H1 (cell line): ENCODE measurements around the gene RAD9A. TPM values are rescaled to one million over a fixed set of nuclear protein-coding genes. Genes with fewer than 3 reads are reported as not detected.
A peak's percentile ranks its signal among the peaks of the same experiment; 100 is the strongest.

Source experiments
- CTCF ChIA-PET: fragments of 300-600 bp; sonication (Branson Sonifier 250); formaldehyde crosslinking; loops from one replicate; lab custom pipeline; 2021; ENCODE audit not compliant: partially characterized antibody; lab: Charles Lee
- POLR2A ChIA-PET: fragments of 300-600 bp; sonication (Branson Sonifier 250); formaldehyde crosslinking; loops from one replicate; lab custom pipeline; 2021; ENCODE audit warnings: inconsistent platforms; ENCODE audit not compliant: partially characterized antibody; lab: Charles Lee
- DNase-seq, 2 experiments: peaks; one replicate each; pipeline versions ENCODE4 v3.0.0 to v3.0.0-alpha.2; 2010 to 2022; ENCODE audit warnings: low spot score in 2 of 2, low read depth in 1 of 2, mixed read lengths in 1 of 2
- FAIRE-seq: peaks from 2 replicates; lab custom pipeline; 2011; peaks lifted over from hg19 to GRCh38; lab: Jason Lieb, UNC
- H2AFZ ChIP-seq: 2 replicates; pipeline ENCODE4 v1.8.1; 2012; ENCODE audit warnings: low read length, inconsistent platforms
- H2AK5ac ChIP-seq: 2 replicates; pipeline ENCODE4 v1.6.1; 2013; ENCODE audit warnings: low read depth, low read length
- H2BK120ac ChIP-seq: replicated peaks from 2 replicates; pipeline ENCODE3; 2013; ENCODE audit warnings: low read depth, low read length, inconsistent platforms
- H2BK12ac ChIP-seq: 2 replicates; pipeline ENCODE4 v1.6.1; 2013; ENCODE audit warnings: low read depth, low read length
- H2BK15ac ChIP-seq: 2 replicates; pipeline ENCODE4 v1.6.1; 2013; ENCODE audit warnings: low read length
- H2BK20ac ChIP-seq: 2 replicates; pipeline ENCODE4 v1.6.1; 2013; ENCODE audit warnings: low read length
- H2BK5ac ChIP-seq: 2 replicates; pipeline ENCODE4 v1.6.1; 2013; ENCODE audit warnings: low read depth, low read length
- H3K14ac ChIP-seq: 2 replicates; pipeline ENCODE4 v1.6.1; 2013; ENCODE audit warnings: inconsistent platforms; ENCODE audit not compliant: insufficient read length
- H3K18ac ChIP-seq: 2 replicates; pipeline ENCODE4 v1.6.1; 2013; ENCODE audit warnings: low read length; ENCODE audit errors: extremely low read depth
- H3K23ac ChIP-seq: 2 replicates; pipeline ENCODE4 v1.6.1; 2013; ENCODE audit warnings: inconsistent platforms; ENCODE audit not compliant: insufficient read length
- H3K23me2 ChIP-seq: 2 replicates; pipeline ENCODE4 v1.6.1; 2013; ENCODE audit warnings: low read depth, low read length
- H3K27ac ChIP-seq: 2 replicates; pipeline ENCODE4 v1.6.1; 2011; ENCODE audit warnings: low read depth, low read length, inconsistent platforms
- H3K27me3 ChIP-seq, 4 experiments: replicated peaks in 1 of 4; 1 replicate in 1 of 4; 2 replicates in 3 of 4; pipeline versions ENCODE4 v1.6.1 to v1.8.1; 2011 to 2013; ENCODE audit warnings: low read length in 3 of 4, mild to moderate bottlenecking in 3 of 4, inconsistent platforms in 2 of 4, mixed read lengths in 2 of 4, moderate library complexity in 1 of 4; ENCODE audit not compliant: control insufficient read depth in 3 of 4, insufficient read depth in 3 of 4; ENCODE audit errors: extremely low read depth in 1 of 4
- H3K36me3 ChIP-seq, 4 experiments: 2 replicates each; pipeline versions ENCODE4 v1.6.1 to v1.8.1; 2011 to 2013; ENCODE audit warnings: mild to moderate bottlenecking in 4 of 4, low read length in 3 of 4, moderate library complexity in 2 of 4, control low read depth in 1 of 4, inconsistent platforms in 1 of 4; ENCODE audit not compliant: insufficient read depth in 4 of 4, control insufficient read depth in 2 of 4
- H3K4ac ChIP-seq: replicated peaks from 2 replicates; pipeline ENCODE3; 2013; ENCODE audit warnings: low read length, low read depth, mixed read lengths, inconsistent platforms; ENCODE audit not compliant: insufficient read length
- H3K4me1 ChIP-seq, 4 experiments: replicated peaks in 1 of 4; 1 replicate in 1 of 4; 2 replicates in 3 of 4; pipeline versions ENCODE4 v1.6.1 to v1.8.1; 2011 to 2013; ENCODE audit warnings: low read length in 3 of 4, inconsistent platforms in 2 of 4, mixed read lengths in 1 of 4; ENCODE audit not compliant: insufficient read depth in 4 of 4, control insufficient read depth in 3 of 4
- H3K4me2 ChIP-seq, 2 experiments: 2 replicates each; pipeline versions ENCODE4 v1.6.1 to v1.8.1; 2011 to 2013; ENCODE audit warnings: low read depth in 2 of 2, low read length in 2 of 2, control low read depth in 1 of 2, inconsistent platforms in 1 of 2, mild to moderate bottlenecking in 1 of 2; ENCODE audit not compliant: insufficient read depth in 1 of 2
- H3K4me3 ChIP-seq, 4 experiments: fragments of 200-600, 300-600 bp in 1 of 4; sonication (generic), shearing (Covaris generic), sonication (Bioruptor Twin) in 1 of 4; 2 replicates each; pipeline versions ENCODE4 v1.5.1 to v1.8.1; 2011 to 2016; ENCODE audit warnings: low read length in 4 of 4, low read depth in 3 of 4, control low read depth in 2 of 4, inconsistent platforms in 2 of 4, mild to moderate bottlenecking in 2 of 4, mixed read lengths in 1 of 4, moderate library complexity in 1 of 4; ENCODE audit not compliant: insufficient read depth in 2 of 4; ENCODE audit errors: extremely low read depth in 1 of 4
- H3K56ac ChIP-seq: replicated peaks from 2 replicates; pipeline ENCODE3; 2013; ENCODE audit warnings: low read depth, mild to moderate bottlenecking, mixed read lengths, low read length, inconsistent platforms; ENCODE audit not compliant: insufficient read length
- H3K79me1 ChIP-seq: 2 replicates; pipeline ENCODE4 v1.6.1; 2013; ENCODE audit warnings: low read depth, low read length, control low read depth
- H3K79me2 ChIP-seq, 2 experiments: 2 replicates each; pipeline versions ENCODE4 v1.6.1 to v1.8.1; 2012 to 2013; ENCODE audit warnings: low read length in 2 of 2, mild to moderate bottlenecking in 2 of 2, inconsistent platforms in 1 of 2; ENCODE audit not compliant: insufficient read depth in 2 of 2, control insufficient read depth in 1 of 2
- H3K9ac ChIP-seq, 4 experiments: replicated peaks in 1 of 4; 1 replicate in 1 of 4; 2 replicates in 3 of 4; pipeline versions ENCODE4 v1.6.1 to v1.8.1; 2011 to 2013; ENCODE audit warnings: low read depth in 3 of 4, low read length in 3 of 4, control low read depth in 2 of 4, mild to moderate bottlenecking in 2 of 4, moderate library complexity in 2 of 4, inconsistent platforms in 1 of 4; ENCODE audit errors: extremely low read depth in 1 of 4
- H3K9me3 ChIP-seq, 2 experiments: 2 replicates each; pipeline versions ENCODE4 v1.6.1 to v1.8.1; 2012 to 2013; ENCODE audit warnings: mild to moderate bottlenecking in 2 of 2, moderate library complexity in 2 of 2, control low read depth in 1 of 2, inconsistent platforms in 1 of 2, low read depth in 1 of 2, low read length in 1 of 2, mixed read lengths in 1 of 2; ENCODE audit not compliant: insufficient read depth in 2 of 2
- H4K20me1 ChIP-seq, 2 experiments: replicated peaks in 1 of 2; 2 replicates each; pipeline versions ENCODE3 to v1.8.1; 2011 to 2013; ENCODE audit warnings: inconsistent platforms in 2 of 2, low read length in 2 of 2, mild to moderate bottlenecking in 1 of 2; ENCODE audit not compliant: insufficient read depth in 2 of 2, control insufficient read depth in 1 of 2
- H4K5ac ChIP-seq: 2 replicates; pipeline ENCODE4 v1.6.1; 2013; ENCODE audit warnings: low read length, low read depth, mixed read lengths, inconsistent platforms; ENCODE audit not compliant: insufficient read length
- H4K8ac ChIP-seq: 2 replicates; pipeline ENCODE4 v1.8.0; 2013; ENCODE audit warnings: mild to moderate bottlenecking, moderate library complexity, low read length, inconsistent platforms; ENCODE audit not compliant: insufficient read depth; ENCODE audit errors: extremely low read depth
- H4K91ac ChIP-seq: replicated peaks from 2 replicates; pipeline ENCODE3; 2013; ENCODE audit warnings: low read length, mixed read lengths, inconsistent platforms; ENCODE audit not compliant: insufficient read length
- CBX5 ChIP-seq: fragments of 300-800, 300-1000 bp; sonication (generic); IDR thresholded peaks from 2 replicates; pipeline ENCODE4 v1.7.1; 2016; ENCODE audit warnings: antibody characterized with exemption, low read length, low read depth
- POLR2A ChIP-seq, 2 experiments: IDR thresholded peaks; 1 replicate in 1 of 2; 2 replicates in 1 of 2; pipeline ENCODE4 v1.6.1; 2011; ENCODE audit warnings: low read depth in 2 of 2, low read length in 2 of 2, mild to moderate bottlenecking in 2 of 2; ENCODE audit errors: control extremely low read depth in 1 of 2
- WGBS, 2 experiments: shearing (Covaris generic) in 1 of 2; methylation state at CpG; one replicate each; pipeline versions ENCODE4 v1.1.6 to v1.1.7; 2013 to 2015; ENCODE audit warnings: low lambda C conversion rate in 2 of 2, mixed read lengths in 2 of 2, inconsistent platforms in 1 of 2, low coverage in 1 of 2, missing lambda C conversion rate in 1 of 2; ENCODE audit not compliant: insufficient replicate concordance in 2 of 2, insufficient coverage in 1 of 2, insufficient read length in 1 of 2; ENCODE audit errors: extremely low coverage in 1 of 2, missing lambda C conversion rate in 1 of 2; 5-methylcytosine and 5-hydroxymethylcytosine counted together
- polyA plus RNA-seq, 7 experiments: library from polyadenylated mRNA; depleted of rRNA in 3 of 7; stranded (reverse) in 5 of 7; unstranded in 2 of 7; fragments of >200 nt in 5 of 7; fragments of 200-250 nt in 2 of 7; gene quantifications; 1 replicate in 5 of 7; 2 replicates in 1 of 7; 4 replicates in 1 of 7; pipeline versions ENCODE4 v1.2.1 to v1.2.3, GENCODE V29; 2011 to 2013; ENCODE audit warnings: missing spikeins in 2 of 7, mixed read lengths in 2 of 7
- total RNA-seq: library from RNA; stranded (reverse); fragmentation: NEBNext Ultra II Directional; extraction: Animal tissue kit (Norgen Biotek cat#: 25700); gene quantifications from 2 replicates; pipeline ENCODE4 v1.2.1, GENCODE V29; 2021

The RAD9A gene
- total and polyA plus RNA-seq, 2 of the 8 experiments (the other 6 are each of a cell fraction or from before 2014, with no cell fraction given): 22.2 to 25.5 TPM

GRCh38 chr11:67398661-67399563 is 7.1 kb downstream of the RAD9A start:
- H3K4me1 ChIP-seq: peaks cover 0 to 11% (median 4%) of the 10 kb centered on the region in 4 experiments; a peak in 5 of 7 replicates
- no peaks in the 10 kb centered on the region for H3K27me3 ChIP-seq
- H3K18ac ChIP-seq: no peak overlapping the region
- H3K23ac ChIP-seq: no peak overlapping the region
- H3K79me1 ChIP-seq: peaks cover 3% of the 10 kb centered on the region
- peaks cover 0 to 10% of the 10 kb centered on the region in 2 experiments; a peak in 2 of 4 replicates for H3K79me2 ChIP-seq
- H3K14ac ChIP-seq: no peak overlapping the region
- no peaks in the 10 kb centered on the region for H3K9me3 ChIP-seq
- POLR2A ChIA-PET: interaction anchor here (1.4 to 4.3 kb wide), 8 partner anchors 12 to 69 kb away, joined by 3 to 25 read pairs (median 6); partner anchors contain the start of genes CARNS1 and PTPRCAP
- H3K4me3 ChIP-seq: no peak overlapping the region
- H3K36me3 ChIP-seq: peaks cover 6 to 21% (median 18%) of the 10 kb centered on the region in 4 experiments; a peak in 6 of 8 replicates
- no peak overlapping the region for H2AK5ac ChIP-seq
- H2AFZ ChIP-seq: no peak overlapping the region
- H3K4me2 ChIP-seq: no peak overlapping the region
- no peak overlapping the region for H2BK20ac ChIP-seq
- TF ChIP-seq CBX5 (no peak), POLR2A (IDR thresholded peaks at IDR 0.05; ENCODE audit: control extremely low read depth in 1 of 2, low read depth in 2 of 2, low read length in 2 of 2) (peak in 1 of 2 experiments; percentile 10; a peak in 1 of 3 replicates)
- TF ChIP-seq, all 59 proteins: peak for 1
- Histone ChIP-seq H4K5ac (no peak overlapping the region), H2BK120ac (no peak overlapping the region), H3K56ac (no peak overlapping the region), H4K8ac (peak overlapping the region; percentile 46; the same call in 1 of the 2 replicates), H3K27ac (no peak overlapping the region), H2BK15ac (no peak overlapping the region), H3K23me2 (peaks cover 4% of the 10 kb centered on the region; the same call in 1 of the 2 replicates), H3K4ac (no peak overlapping the region), H4K20me1 (peaks cover 0 to 13% of the 10 kb centered on the region in 2 experiments), H2BK12ac (no peak overlapping the region), H4K91ac (peak overlapping the region; percentile 40), H3K9ac (no peak overlapping the region), H2BK5ac (peak overlapping the region; percentile 35; the same call in 1 of the 2 replicates)
- DNase-seq (no peak), FAIRE-seq (no peak)
- 93% methylated on average over 26 of the region's 31 CpGs; no CpG with 5 or more reads in 1 of the 2 experiments for WGBS, 2 experiments
- CTCF ChIA-PET: interaction anchor here (1.4 to 34.8 kb wide), 2 partner anchors 25 to 41 kb away, joined by 3 to 1305 read pairs; partner anchors contain the start of gene POLD4
